Measurements from ENCODE around the gene AKAP6.
"Not testable (repeated sequence)": the region's sequence is repeated elsewhere in the genome, so short reads cannot be mapped to it uniquely, and the experiment has no call there.

AKAP6 gene

GRCh38 chr14:32373174-32373573, 44.1 kb downstream of the AKAP6 start:
- DNase-seq = not testable (repeated sequence)

- no peak for DNase-seq
Observed at GRCh38 chr14:32374155-32374554, 45.1 kb downstream of the AKAP6 start.

DNA sequence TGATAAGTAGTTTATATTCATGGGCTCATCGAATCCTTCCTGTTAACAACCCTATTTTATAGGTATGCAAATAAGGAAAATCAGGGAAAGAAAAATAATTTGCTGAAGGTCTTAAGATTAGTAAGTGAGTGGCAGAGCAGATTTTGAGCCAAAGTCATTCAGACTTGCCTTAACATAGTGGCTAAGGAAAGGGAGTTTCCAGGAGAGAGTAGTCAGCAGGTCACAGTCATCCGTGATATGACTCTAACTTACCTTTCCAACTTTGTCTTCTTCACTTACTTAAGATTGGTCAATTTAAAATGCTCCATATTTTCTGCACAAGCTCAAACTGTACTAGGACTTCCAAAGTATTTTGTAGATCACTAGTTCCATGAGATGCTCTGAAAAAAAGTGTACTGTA, 46.6 kb downstream of the AKAP6 start:
- DNase-seq = no peak

GRCh38 chr14:32377046-32377646, 48.0 kb downstream of the AKAP6 start:
- DNase-seq = no peak

- no peak for DNase-seq
Observed at GRCh38 chr14:32378284-32378683, 49.2 kb downstream of the AKAP6 start.

- no peak for DNase-seq
Observed at GRCh38 chr14:32379447-32379846, 50.3 kb downstream of the AKAP6 start.

DNA sequence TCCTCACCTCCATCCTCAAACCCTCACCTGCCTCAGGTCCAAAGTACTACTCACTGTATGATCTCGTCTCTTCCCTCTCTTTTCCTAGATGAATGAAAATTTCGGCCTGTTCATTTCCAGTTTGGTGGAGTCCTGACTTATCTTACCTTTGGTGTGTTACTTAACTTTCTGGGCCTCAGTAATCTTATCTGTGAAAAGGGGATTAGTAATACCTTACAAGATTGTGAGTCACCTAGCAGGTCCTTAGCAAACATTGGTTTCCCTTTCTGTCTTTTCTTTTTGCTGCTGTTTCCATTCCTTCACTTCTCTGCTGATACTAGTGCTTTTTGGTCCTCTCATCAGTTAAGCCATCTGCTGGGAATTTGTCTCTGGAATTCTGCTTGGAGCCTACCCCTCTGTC, 52.8 kb downstream of the AKAP6 start:
- DNase-seq = no peak

DNA sequence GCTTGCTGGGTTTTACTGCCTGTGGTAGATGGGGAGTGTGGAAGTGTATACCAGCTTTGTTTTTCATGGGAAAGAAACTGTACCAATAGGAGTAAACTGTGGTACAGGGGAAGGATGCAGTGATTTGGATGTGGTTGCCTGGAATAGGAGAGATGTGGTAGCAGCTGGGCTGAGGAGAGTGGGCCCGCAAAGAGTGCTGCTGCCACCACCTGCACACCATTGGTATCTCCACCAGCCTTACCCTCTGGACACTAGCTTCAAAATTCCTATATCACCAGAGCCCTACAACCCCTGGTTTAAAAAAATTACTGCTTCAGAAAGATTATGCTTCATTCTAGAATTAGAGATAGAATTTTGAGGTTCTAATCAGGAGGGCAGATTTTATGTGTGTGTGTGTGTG, 53.6 kb downstream of the AKAP6 start:
- DNase-seq = no peak

DNA sequence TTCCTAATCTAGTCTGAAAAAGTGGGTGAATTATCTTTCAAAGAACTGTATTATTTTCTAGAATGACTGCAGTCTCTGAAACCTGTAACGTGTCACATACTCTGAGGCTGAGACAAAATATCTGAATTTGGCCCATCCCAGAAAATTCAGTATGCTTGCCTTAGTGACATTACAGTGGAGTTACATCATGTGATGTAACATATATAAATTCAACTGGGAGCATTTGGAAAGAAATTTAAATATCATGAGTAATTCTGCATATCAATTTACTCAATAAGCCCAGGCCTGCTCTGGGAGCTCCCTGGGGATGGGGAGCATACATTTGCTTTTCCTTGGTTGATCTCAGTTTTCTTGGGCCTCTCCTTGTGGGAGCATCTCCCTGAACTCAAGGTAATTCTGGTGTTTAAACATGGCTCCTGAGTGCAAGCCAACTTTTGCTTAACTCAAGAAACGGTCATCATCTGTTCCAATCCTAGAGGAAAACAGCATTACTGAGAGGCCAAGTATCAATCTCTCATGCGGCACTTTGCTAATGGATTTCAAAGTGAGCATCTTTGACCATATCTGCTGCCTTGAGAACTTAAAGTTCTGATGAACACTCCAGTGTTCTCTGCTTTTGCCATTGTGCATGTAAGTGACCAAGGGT, 54.4 kb downstream of the AKAP6 start:
- no peak for DNase-seq

DNA sequence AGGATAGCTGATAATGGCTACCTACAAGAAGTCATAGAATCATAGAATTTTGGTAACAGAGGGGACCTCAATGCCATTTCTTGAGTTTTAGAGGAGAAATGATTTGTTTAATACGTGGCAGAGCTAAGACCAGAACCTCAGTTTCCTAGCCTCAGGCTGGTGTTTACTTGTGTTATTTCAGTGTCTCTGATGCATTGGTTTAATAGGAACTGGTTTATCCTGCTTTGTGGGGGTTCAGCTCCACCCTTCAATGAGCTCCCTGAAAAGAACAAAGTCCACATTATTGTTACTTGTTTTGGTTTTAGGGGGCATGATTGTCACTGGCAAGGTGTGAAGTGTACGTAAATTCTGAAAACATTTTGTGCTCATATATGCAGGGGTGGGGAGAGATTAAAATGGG, 55.4 kb downstream of the AKAP6 start:
- no peak for DNase-seq

- not testable (repeated sequence) for DNase-seq
Observed at GRCh38 chr14:32387295-32387694, 58.2 kb downstream of the AKAP6 start.

GRCh38 chr14:32393119-32393518, 64.0 kb downstream of the AKAP6 start:
- DNase-seq = no peak

DNA sequence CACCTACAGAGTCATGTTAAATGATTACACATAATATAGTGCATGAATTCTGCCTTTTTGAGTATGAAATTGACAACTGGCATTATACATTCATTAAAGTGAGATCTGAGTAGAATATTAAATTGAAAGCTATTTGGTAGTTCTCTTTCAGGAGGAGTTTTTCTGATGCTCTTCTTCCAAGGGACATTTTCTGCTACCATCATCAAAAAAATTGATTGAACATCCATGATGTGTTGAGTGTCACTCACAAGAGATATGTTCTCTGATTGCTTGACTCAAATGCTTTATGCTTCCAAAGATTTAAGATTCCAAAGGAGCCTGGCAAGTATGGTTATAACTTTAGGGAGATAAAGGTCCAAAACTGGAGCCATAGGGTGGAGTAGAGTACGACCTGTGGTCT, 64.9 kb downstream of the AKAP6 start:
- DNase-seq = no peak

GRCh38 chr14:32396885-32397284, 67.8 kb downstream of the AKAP6 start:
- no peak for DNase-seq

DNA sequence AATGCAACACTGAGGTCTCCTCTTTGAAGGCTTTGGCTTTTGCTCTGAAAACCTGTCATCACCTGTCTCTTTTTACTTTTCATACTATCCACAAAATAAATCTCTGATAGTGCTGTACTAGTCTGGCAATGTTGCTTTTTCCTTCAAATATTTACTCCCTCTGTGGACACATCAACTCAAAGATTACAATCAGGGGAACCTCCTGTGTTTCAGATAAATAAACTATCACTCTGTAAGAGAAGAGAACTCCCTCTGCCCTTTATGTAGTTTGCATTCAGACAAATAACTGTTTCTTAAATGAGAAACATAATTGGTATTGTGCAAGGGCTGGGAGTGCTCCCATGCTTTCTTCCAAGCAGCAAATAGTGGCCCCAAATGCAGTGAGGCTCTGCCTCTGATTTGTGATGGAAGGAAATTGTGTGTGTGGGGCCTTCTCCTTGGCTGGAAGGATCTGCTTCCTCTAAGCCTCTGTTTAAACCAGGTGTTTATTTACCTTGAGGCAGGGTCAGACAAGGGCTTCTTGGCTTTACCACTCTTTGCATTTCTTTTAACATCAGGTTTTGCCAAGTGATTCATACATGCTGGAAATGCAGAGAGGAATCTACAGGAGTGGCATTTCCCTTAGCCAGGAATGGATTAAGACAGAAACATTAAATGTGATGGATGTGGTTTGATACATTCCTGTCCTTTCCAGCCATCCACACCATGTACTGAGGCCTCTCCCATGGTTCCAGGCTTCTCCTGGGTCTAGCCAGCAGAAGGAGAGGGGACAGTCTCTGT, 69.0 kb downstream of the AKAP6 start:
- no peak for DNase-seq

DNA sequence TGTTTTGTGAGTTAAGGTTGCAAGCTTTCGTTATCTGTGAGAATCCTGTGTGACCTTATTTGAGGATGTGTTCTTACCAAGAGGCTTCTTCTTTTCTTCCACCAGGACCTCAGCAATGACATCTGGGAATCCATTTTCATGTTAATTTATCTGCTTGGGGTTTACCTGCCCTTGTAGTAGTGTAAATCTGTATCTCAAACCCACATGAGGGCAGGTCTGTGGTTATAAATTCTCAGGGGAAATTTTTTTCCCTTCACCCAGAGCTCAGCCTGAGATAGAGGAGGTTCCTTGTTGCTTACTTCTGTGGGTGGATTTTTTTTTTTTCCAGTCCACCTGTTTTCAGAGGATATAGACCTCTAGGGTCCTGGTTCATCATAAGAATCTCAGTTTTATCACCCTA, 70.8 kb downstream of the AKAP6 start:
- no peak for DNase-seq

GRCh38 chr14:32400480-32400879, 71.4 kb downstream of the AKAP6 start:
- DNase-seq = no peak

GRCh38 chr14:32403021-32403420, 73.9 kb downstream of the AKAP6 start:
- no peak for DNase-seq

DNA sequence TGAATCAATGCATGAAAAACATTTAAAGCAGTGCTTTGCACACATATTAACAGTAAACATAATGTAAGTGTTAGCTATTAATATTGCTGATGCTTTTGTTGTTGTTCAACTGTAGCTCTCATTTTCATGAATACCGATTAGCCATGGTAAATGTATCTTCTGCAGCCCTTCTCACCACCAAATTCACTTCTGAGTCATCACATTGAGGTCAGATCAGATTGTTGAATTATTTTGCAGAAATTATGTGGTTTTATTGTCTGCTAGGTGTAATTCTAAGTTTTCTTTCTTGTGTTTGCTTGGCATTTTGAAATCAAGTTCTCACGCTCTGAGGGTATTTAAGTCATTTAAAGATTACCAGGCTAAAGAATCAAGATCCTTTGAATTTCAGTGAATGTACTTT, 74.6 kb downstream of the AKAP6 start:
- no peak for DNase-seq

- no peak for DNase-seq
Observed at GRCh38 chr14:32404784-32405573, 75.9 kb downstream of the AKAP6 start.

- no peak for DNase-seq
Observed at GRCh38 chr14:32405856-32406255, 76.8 kb downstream of the AKAP6 start.

DNA sequence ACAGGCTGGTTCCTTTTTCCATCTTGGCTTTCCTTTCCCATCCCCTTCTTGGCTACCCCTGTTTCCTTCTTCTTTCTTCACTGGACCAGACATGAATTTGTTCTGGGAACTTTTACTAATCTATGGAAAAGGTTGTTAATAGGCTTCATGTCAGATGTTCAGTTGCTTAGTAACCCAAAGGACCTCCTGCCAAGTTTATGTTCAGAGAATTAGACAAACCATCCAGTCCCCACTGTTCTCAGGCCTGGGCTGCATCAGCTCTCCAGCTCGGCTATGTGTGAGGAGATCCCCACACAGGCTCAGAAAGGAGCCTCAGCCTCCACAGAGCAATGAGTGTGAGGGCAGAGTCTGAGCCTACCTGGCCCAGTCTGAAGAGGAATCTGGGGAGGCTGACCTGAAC, 78.0 kb downstream of the AKAP6 start:
- no peak for DNase-seq

DNA sequence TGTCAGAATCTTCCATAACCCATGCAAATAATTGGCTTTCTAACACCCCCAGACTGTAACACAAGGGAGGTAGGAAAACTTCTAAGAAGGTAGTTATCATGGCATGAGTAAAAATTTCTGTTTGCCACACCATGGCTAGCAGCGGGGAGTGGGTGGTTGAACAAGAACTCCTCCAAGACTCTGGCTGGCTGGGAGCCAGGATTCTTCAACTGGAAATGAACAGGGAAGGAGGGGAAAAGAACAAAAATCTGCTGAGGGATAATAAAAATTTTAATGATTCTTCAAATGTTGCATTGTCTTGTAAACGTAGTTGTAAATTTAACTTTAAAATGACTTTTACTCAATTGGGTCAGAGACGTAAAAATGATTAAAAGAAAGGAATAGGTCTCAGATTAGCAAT, 78.9 kb downstream of the AKAP6 start:
- DNase-seq = no peak

GRCh38 chr14:32412103-32412502, 83.0 kb downstream of the AKAP6 start:
- no peak for DNase-seq
